Measurements from ENCODE around the gene SPTBN5.

SPTBN5 gene

GRCh38 chr15:41860049-41860828 is 33.6 kb downstream of the SPTBN5 start:
- Histone ChIP-seq H3K36me3 (replicated peaks; ENCODE audit: insufficient read depth, low read length) (no peaks in the 10 kb centered on the region), H3K4me2 (ENCODE audit: low read depth, low read length) (no peak overlapping the region), H3K79me2 (ENCODE audit: low read length) (no peaks in the 10 kb centered on the region), H2AFZ (ENCODE audit: low read length) (no peak overlapping the region), H3F3A (ENCODE audit: insufficient read depth, low read length) (no peaks in the 10 kb centered on the region), H3K27ac (ENCODE audit: low read length) (no peak overlapping the region), H3K9me2 (replicated peaks; ENCODE audit: insufficient read depth, low read length) (no peaks in the 10 kb centered on the region), H3K9me3 (replicated peaks; ENCODE audit: insufficient read depth, low read length) (no peaks in the 10 kb centered on the region), H3K27me3 (replicated peaks; ENCODE audit: insufficient read depth, low read length) (peaks cover 38% of the 10 kb centered on the region), H3K4me3 (ENCODE audit: low read length) (no peak overlapping the region), H4K20me1 (ENCODE audit: insufficient read depth, low read length) (no peaks in the 10 kb centered on the region), H3K4me1 (ENCODE audit: low read length) (no peaks in the 10 kb centered on the region; the same call in 1 of the 2 replicates), H3K9ac (ENCODE audit: low read length) (no peak overlapping the region)
- no peak for TF ChIP-seq CTCF (IDR thresholded peaks at IDR 0.05; ENCODE audit: low read length)
- no peak for TF ChIP-seq EZH2 (optimal IDR thresholded peaks at IDR 0.05; ENCODE audit: low read depth, low read length)
- TF ChIP-seq EZH2phosphoT487 (IDR thresholded peaks at IDR 0.05; ENCODE audit: low read length), result no peak
- no peak for DNase-seq

GRCh38 chr15:41858756-41859155 is 35.1 kb downstream of the SPTBN5 start:
- no peak overlapping the region for H3K4me3 ChIP-seq (ENCODE audit: low read length)
- no peaks in the 10 kb centered on the region for H4K20me1 ChIP-seq (ENCODE audit: insufficient read depth, low read length)
- TF ChIP-seq CTCF (IDR thresholded peaks at IDR 0.05; ENCODE audit: low read length) (no peak), EZH2 (optimal IDR thresholded peaks at IDR 0.05; ENCODE audit: low read depth, low read length) (no peak), EZH2phosphoT487 (IDR thresholded peaks at IDR 0.05; ENCODE audit: low read length) (no peak)

GRCh38 chr15:41857316-41857715 is 36.5 kb downstream of the SPTBN5 start:
- TF ChIP-seq EZH2 (optimal IDR thresholded peaks at IDR 0.05; ENCODE audit: low read depth, low read length) (no peak), CTCF (IDR thresholded peaks at IDR 0.05; ENCODE audit: low read length) (no peak), EZH2phosphoT487 (IDR thresholded peaks at IDR 0.05; ENCODE audit: low read length) (no peak)

More at GRCh38 chr15:41858756-41859155, 35.1 kb downstream of the SPTBN5 start:
- H3K4me1 ChIP-seq (ENCODE audit: low read length), result peaks cover 7% of the 10 kb centered on the region; the same call in 1 of the 2 replicates
- no peaks in the 10 kb centered on the region for H3K9me2 ChIP-seq (replicated peaks; ENCODE audit: insufficient read depth, low read length)
- H3K27me3 ChIP-seq (replicated peaks; ENCODE audit: insufficient read depth, low read length), result peaks cover 24% of the 10 kb centered on the region
- no peak overlapping the region for H3K4me2 ChIP-seq (ENCODE audit: low read depth, low read length)
- H3K36me3 ChIP-seq (replicated peaks; ENCODE audit: insufficient read depth, low read length), result no peaks in the 10 kb centered on the region
- no peak overlapping the region for H2AFZ ChIP-seq (ENCODE audit: low read length)
- no peak overlapping the region for H3K27ac ChIP-seq (ENCODE audit: low read length)
- DNase-seq, result no peak
- no peak overlapping the region for H3K9ac ChIP-seq (ENCODE audit: low read length)
- no peaks in the 10 kb centered on the region for H3K9me3 ChIP-seq (replicated peaks; ENCODE audit: insufficient read depth, low read length)
- H3K79me2 ChIP-seq (ENCODE audit: low read length), result no peaks in the 10 kb centered on the region
- H3F3A ChIP-seq (ENCODE audit: insufficient read depth, low read length), result no peaks in the 10 kb centered on the region

More at GRCh38 chr15:41857316-41857715, 36.5 kb downstream of the SPTBN5 start:
- H3K27me3 ChIP-seq (replicated peaks; ENCODE audit: insufficient read depth, low read length), result peaks cover 11% of the 10 kb centered on the region
- no peaks in the 10 kb centered on the region for H3K36me3 ChIP-seq (replicated peaks; ENCODE audit: insufficient read depth, low read length)
- no peaks in the 10 kb centered on the region for H3K9me3 ChIP-seq (replicated peaks; ENCODE audit: insufficient read depth, low read length)
- no peak overlapping the region for H3K27ac ChIP-seq (ENCODE audit: low read length)
- no peaks in the 10 kb centered on the region for H3K79me2 ChIP-seq (ENCODE audit: low read length)
- H4K20me1 ChIP-seq (ENCODE audit: insufficient read depth, low read length), result no peaks in the 10 kb centered on the region
- H3K9me2 ChIP-seq (replicated peaks; ENCODE audit: insufficient read depth, low read length), result no peaks in the 10 kb centered on the region
- peaks cover 7% of the 10 kb centered on the region; the same call in 1 of the 2 replicates for H3K4me1 ChIP-seq (ENCODE audit: low read length)
- no peak overlapping the region for H3K4me3 ChIP-seq (ENCODE audit: low read length)
- no peak overlapping the region for H3K4me2 ChIP-seq (ENCODE audit: low read depth, low read length)
- H2AFZ ChIP-seq (ENCODE audit: low read length), result no peak overlapping the region
- no peak for DNase-seq
- H3F3A ChIP-seq (ENCODE audit: insufficient read depth, low read length), result no peaks in the 10 kb centered on the region
- H3K9ac ChIP-seq (ENCODE audit: low read length), result no peak overlapping the region

All from MM.1S (cell line).